Vagina (tissue), 2 donors: ENCODE measurements around the gene DDC.

Source experiments
- CTCF ChIP-seq, 3 experiments: fragments of 450-650 bp in 2 of 3; fragments of 200-600 bp in 1 of 3; sonication (generic) in 1 of 3; IDR thresholded peaks; one replicate each; pipeline ENCODE4 v1.5.1; 2017 to 2019; ENCODE audit warnings: antibody characterized with exemption in 3 of 3, mild to moderate bottlenecking in 2 of 3, moderate library complexity in 2 of 3
- POLR2A ChIP-seq, 2 donors: fragments of 450-650 bp; IDR thresholded peaks; one replicate each; pipeline ENCODE4 v1.6.1; 2017; ENCODE audit warnings: antibody characterized with exemption in 2 of 2, mild to moderate bottlenecking in 2 of 2, moderate library complexity in 2 of 2
- POLR2AphosphoS5 ChIP-seq, 2 donors: sonication (generic); formaldehyde crosslinking; IDR thresholded peaks; one replicate each; pipeline ENCODE4 v1.9.0; 2017; ENCODE audit warnings: antibody characterized with exemption in 2 of 2, mild to moderate bottlenecking in 2 of 2, low read depth in 1 of 2; ENCODE audit not compliant: insufficient read depth in 1 of 2

DNA sequence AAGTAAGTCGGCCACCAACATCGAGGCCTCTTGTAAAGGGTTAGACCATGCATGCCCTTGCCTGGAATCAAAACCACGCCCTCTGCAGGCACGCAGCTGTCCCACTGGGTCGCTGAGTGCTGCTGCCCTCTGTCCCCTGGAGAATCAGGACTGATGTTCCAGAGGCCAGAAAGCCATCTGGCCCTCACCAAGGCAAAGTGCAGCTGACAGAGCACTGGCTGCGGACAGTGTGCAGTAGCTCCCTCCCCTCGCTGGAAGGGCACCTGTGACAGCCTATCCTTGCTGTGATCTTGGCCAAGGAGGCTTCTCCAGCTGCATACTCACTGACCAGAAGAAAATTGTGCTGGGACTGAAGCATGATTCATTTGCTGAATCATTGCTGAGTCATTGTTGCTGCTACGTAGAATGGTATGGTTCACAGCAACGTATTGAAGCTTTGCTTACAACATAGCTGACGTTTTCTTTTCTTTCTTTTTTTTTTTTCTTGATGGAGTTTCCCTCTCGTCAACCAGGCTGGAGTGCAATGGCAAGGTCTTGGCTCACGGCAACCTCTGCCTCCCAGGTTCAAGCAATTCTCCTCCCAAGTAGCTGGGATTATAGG, 30.4 kb downstream of the DDC start:
- TF ChIP-seq CTCF (IDR thresholded peaks at IDR 0.05) (no peak), POLR2A (IDR thresholded peaks at IDR 0.05) (no peak), POLR2AphosphoS5 (IDR thresholded peaks at IDR 0.05; ENCODE audit: insufficient read depth in 1 of 2, low read depth in 1 of 2) (no peak)
